ENCODE data around the gene C16orf87. TPM values are rescaled to one million over a fixed set of nuclear protein-coding genes. Genes with fewer than 3 reads are reported as not detected.

The C16orf87 gene
- total RNA-seq, 2 experiments from 2014 or later = 21.6 to 23.0 TPM

DNA sequence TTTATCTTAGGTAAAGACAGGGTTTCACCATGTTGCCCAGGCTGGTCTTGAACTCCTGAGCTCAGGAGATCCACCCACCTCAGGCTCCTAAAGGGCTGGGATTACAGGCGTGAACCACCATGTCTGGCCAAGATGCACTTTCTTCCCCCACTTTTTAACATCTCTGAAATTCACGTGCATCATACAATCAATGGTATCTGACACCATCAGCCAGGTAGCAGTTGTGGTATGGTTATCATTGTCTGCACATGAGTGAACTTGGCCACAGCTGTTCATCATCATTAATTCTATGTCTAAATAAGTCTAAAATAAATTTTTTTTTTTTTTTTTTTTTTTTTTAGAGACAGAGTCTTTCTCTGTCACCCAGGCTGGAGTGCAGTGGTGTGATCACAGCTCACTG is 48.7 kb downstream of the C16orf87 start:
- ChIA-PET POLR2A (no interaction called here), CTCF (interaction anchor here (0.7 kb wide), 2 partner anchors 188 to 1841 kb away, joined by 4 read pairs; no protein-coding TSS in a partner anchor)

DNA sequence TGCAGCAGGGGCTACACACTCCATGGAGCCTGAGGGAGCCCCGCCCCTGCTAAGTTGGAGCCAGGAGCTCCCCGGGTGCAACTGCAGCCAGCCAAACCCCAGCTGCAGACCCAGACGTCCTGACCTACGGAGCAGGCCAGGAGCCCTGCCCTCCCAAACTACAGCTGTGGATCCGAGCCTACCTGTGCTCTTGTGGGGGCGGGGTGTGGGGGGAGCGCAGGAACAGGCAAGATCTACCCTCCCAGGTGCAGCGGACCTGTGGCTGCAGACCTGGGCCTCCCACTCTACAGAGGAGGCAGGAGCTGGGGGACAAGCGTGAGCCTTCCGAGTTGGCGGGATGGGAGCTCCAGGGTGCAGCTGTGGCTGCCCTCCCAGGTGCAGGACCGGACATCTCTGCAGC is 53.2 kb downstream of the C16orf87 start:
- ChIA-PET POLR2A (no interaction called here), CTCF (no interaction called here)

DNA sequence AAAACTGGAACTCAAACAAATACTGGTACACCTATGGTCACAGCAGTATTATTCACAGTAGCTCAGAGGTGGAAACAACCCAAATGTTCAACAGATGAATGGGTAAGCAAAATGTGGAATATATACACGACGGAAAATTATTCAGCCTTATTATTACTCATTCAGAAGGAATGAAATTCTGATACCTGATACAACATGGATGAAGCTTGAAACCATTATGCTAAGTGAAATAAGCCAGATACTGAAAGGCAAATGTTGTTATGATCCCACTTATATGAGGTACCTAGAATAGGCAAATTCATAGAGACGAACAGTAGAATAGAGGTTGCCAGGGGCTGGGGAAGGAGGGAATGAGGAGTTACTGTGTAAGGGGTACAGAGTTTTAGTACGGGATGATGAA is 55.8 kb downstream of the C16orf87 start:
- ChIA-PET POLR2A (no interaction called here), CTCF (no interaction called here)

DNA sequence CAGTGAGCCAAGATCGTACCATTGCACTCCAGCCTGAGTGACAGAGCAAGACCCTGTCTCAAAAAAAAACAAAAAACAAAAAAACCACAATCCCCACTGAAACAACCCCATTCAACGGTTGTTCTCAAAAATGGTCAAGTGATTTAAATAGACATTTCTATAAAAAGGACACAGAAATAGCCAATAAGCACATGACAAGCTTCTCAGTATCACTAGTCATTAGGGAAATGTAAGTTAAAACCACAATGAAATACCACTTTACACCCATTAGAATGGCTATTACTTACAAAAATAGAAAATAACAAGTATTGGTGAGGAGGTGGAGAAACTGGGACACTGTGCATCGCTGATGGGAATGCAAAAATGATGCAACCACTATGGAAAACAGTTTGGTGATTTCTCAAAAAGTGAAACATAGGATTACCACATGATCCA is 56.2 kb downstream of the C16orf87 start:
- ChIA-PET CTCF (no interaction called here), POLR2A (no interaction called here)

DNA sequence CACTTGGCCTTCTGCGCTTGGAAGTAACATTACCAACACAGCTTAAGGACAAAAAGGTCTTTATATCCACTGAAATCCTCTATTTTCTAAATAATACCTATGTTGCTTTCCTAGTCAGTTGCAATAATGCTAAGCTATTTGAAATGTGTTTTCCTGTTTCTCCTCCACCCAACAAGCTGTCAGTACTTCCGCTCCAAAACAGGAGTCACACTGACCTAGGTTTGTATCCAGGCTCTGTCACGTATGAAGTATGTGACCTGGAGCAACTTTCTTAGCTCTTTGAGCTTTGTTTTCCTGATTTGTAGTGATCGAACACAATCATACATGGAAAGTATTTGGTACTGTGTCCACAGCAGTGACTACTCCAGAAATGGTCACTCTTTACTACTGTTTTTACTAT is 58.5 kb downstream of the C16orf87 start:
- CTCF ChIA-PET = no interaction called here
- POLR2A ChIA-PET = no interaction called here

DNA sequence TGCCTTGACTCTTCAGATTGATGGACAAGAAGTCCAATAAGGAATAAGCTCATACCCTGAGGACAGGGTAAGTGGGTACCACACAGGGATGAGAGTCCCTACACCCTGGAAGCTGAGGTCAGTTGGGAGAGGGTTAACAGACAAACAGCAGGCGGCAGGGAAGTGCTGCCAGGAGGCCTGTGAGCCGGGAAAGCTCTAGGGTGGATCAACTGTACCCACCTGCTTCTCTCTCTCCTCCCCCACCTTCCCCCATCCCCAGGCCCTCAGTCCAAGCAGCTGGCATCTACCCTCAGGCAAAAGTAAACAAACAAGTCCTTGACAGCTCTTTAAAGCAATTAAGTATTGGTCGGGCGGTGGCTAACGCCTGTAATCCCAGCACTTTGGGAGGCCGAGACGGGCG is 62.2 kb downstream of the C16orf87 start:
- CTCF ChIA-PET = no interaction called here

DNA sequence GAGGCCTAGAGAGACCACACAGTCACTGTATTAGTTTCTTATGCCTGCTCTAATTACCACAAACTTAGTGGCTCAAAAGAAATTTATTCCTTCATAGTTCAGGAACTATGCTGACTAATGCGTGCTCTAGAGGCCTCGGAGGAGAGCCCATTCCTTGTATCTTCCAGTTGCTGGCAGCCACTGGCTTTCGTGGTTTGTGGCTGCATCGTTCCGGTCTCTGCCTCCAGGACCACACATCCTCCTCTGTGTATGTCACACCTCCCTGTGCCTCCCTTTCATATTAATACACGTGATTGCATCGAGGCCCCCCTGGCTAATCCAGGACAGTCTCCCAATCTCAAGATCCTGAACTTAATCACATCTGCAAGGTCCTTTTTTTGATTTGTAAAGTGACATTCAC is 65.9 kb downstream of the C16orf87 start:
- CTCF ChIA-PET = no interaction called here
- POLR2A ChIA-PET = no interaction called here

More for the DNA sequence above, 62.2 kb downstream of the C16orf87 start:
- POLR2A ChIA-PET = no interaction called here

DNA sequence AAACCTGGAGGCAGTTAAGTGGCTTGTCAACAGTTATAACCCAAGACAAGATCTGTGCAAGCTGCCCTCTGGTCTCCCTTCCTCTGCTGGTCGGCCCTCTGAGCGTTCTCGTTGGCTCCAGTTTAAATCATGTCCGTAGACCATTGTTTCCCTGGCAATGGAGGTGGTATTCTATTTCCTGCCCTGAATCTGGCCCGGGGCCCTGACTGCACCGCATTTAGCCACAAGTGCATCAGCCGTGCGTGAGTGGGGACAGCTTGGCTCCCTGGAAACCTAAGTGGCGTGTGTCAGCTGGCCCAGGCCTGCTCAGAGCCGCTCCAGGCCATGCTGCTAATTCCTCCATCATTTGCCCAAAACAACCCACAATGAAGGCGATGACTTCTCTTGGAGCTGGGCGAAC is 67.8 kb downstream of the C16orf87 start:
- CTCF ChIA-PET = no interaction called here
- POLR2A ChIA-PET = no interaction called here

DNA sequence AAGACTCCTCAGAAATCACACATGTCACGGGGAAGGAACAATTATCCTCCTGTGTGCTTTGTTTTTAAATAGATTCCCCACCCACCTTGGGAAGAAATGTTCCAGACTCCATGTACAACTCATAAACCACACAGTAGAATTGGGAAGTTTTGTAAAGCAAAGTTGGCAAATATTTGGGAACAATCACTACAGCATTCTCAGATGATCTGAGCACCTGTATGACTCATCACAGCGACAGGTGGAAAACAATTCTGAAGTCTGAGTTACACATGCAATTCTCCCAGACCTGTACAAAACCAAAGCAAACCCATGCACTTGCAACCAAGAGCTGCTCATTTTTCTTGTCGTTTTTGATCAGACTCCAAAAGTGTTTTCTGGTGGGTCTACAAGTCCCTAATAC is 68.4 kb downstream of the C16orf87 start:
- ChIA-PET CTCF (no interaction called here), POLR2A (no interaction called here)

DNA sequence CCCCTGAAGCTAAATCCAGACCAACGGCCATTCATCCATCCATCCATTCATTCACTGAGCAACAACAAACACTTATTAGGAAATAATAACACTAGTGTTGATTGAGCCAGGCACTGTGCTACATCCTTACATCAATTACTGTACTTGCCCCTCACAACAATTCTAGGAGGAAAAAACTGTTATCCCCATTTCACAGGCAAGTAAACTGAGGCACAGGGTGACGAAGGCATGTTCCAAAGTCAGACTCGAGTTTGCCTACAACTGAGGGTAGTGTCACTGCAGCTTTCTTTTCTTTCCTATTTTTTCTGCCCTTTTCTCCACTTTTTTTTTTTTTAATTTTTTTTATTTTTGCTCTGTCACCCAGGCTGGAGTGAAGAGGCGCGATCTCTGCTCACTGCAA is 71.7 kb downstream of the C16orf87 start:
- CTCF ChIA-PET = no interaction called here
- POLR2A ChIA-PET = no interaction called here

DNA sequence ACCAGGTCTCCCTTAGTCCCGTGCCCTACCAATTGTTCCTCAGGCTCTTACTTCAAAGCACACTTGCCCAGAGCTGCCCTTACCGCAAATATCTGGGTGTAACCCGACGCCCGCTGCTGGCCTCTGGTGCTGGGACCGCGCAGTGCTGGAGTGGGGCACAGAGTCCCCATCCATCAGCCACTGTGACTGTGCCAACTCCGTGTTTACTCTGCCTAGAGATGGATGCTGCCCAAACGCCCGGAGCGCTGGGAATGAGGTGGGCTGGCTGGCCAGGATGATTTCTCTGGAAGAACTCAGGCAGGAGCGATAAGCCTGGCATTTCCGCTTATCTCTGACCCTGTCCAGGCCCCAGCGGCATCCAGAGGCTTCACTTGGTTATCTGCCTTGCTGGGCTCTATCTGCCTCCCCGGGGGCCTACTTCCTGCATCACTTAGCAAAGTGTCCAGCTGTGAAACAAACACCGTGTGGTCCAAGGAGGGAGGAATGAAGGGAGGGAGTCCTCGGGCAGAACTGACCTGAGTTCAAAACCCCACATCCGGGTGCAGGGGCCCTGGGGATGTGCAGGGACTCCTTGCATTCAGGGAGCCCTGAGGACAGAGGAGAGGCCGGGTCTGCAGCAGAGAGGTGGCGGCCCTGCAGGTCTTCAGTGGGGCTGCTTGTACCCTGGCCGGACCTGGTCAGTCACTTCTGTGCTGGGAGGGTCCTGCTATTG is 73.5 kb downstream of the C16orf87 start:
- ChIA-PET CTCF (no interaction called here), POLR2A (no interaction called here)

DNA sequence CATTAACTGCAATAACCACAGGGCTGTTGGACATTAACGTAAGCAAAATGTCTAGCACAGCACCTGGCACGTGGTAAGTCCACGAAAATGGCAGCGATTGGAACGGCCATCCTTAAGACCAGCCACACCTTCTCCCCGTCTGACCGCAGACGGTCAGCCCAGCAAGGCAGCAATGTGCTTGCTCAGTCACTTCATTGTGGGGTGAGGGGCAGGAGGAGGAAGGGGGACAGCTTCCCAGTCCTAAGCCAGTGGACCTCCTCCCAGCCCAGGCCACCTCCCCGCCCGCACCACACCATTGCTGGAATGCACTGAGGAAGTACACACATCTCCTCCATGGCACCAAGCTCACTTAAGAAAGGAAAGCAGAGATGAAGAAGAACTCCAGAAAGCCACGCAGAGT is 74.2 kb downstream of the C16orf87 start:
- ChIA-PET POLR2A (no interaction called here), CTCF (no interaction called here)

DNA sequence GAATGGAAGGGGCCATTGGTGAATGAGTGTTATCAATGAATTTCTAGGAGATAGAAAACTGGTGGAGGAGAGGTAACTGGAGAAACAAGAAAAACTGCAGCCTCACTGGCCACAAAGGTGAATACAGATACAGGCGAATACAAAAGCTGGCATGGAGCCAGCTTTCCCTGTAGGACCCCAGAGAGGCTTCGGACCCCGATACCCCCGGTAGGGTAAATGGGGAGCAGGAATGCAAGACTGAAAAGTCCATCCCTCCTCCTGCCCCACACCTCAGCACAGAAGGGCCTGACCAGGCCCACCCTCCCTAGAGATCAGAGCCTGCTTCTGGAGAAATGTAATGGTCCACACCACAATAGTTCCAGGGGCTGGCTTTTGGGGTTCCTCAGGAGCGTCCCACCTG is 78.0 kb downstream of the C16orf87 start:
- ChIA-PET POLR2A (no interaction called here), CTCF (no interaction called here)

DNA sequence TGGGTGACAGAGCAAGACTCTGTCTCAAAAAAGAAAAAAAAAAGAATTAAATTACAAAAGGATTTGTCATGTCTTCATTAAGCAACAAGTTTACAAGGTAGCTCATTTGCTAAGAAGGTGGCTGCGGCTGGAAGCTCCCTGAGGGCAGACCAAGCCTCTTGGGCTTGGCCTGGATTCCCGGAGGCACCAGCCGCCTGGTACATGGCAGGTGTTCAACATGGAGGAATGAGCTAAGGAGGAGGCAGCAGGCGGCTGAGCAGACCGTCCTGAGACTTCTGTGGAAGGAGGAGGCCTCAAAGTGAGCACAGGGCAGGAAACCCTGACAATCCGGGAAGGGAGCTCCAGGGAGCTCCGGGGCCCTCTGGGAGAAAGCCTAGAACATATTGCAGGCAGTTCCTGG is 79.6 kb downstream of the C16orf87 start:
- POLR2A ChIA-PET = no interaction called here
- CTCF ChIA-PET = no interaction called here

DNA sequence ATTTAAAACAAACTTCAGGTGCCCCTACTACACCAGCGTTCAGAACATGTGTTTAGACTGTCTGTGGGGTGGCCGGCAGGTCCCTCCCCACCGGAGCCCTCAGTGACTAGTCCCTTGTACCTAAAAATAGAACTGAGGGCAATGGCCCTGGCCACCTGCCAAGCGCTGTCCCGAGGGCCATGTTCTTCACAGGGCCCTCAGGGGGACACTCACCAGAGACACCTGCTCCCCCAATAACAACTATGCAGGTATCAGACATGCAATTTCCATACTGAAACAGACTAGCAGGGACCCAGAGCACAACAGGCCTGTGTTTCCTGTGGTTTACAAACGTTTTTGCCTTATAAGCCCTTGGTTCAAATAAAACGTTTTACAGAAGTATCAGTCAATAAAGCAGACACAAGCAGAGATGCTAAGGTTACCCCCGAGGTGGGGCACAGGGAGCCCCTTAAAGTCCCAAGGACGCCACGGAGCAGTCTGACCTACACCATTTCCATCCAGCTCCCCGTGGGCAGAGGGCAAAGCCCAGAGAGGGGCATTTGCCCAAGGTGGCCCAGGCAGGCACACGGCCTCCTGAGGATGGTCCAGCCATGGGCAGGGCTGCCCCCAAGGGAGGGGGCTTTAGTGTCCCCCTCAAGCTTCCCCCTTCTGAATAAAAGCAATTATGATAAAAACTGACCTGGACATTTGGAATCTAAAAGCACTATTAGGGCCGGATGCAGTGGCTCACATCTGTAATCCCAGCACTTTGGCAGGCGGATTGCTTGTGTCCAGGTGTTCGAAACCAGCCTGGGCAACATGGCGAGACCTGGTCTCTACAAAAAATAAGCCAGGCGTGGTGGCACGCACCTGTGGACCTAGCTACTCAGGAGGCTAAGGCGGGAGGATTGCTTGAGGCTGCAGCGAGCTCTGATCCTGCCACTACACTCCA is 81.9 kb downstream of the C16orf87 start:
- ChIA-PET POLR2A (no interaction called here), CTCF (no interaction called here)

DNA sequence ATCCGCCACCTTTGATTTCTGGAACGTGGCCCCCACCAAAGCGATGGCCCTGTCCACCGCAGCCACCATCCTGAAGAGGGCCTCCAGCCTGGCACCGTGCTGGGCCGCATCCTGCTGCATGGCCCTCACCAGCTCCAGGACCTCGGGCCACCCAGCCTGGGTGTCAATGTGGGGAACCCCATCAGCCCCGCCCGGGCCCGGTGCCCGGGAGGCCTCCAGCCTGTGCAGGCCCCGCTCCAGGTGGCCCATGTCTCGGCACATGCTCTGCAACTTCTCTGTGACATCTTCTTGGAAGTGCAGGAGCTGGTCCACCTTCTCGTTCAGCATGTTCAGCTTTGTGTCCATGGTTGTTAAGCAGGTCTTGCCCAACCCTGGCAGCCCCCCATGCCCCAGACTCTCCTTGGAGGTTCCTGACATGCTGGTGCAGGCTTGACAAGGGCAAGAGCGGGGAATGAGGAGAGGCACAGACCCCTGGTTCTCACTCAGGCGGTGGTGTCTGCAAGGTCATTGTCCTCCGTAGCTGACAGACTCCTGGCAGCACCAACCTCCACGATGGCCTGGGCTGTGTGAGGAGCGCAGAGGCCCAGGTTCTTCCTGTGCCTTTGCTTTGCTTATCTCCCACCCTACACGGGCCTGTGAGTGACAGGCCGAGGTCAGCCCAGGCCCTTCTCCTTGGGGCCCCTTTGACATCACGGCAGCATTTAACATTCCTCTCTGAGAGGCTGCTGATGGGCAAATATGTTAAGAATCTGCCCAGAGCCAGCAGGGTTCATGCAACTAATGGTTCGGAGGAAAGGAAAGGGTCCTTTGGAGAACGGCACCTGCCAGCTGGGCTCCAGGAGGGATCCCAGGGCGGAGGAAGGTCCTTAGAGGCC is 83.0 kb downstream of the C16orf87 start, which contains the start of gene MYLK3:
Gene MYLK3 (minus strand): TSS at position 568 of the 875 bp plus-strand sequence. CDS start 151 bp downstream, at position 417.
- POLR2A ChIA-PET = no interaction called here
- CTCF ChIA-PET = no interaction called here

DNA sequence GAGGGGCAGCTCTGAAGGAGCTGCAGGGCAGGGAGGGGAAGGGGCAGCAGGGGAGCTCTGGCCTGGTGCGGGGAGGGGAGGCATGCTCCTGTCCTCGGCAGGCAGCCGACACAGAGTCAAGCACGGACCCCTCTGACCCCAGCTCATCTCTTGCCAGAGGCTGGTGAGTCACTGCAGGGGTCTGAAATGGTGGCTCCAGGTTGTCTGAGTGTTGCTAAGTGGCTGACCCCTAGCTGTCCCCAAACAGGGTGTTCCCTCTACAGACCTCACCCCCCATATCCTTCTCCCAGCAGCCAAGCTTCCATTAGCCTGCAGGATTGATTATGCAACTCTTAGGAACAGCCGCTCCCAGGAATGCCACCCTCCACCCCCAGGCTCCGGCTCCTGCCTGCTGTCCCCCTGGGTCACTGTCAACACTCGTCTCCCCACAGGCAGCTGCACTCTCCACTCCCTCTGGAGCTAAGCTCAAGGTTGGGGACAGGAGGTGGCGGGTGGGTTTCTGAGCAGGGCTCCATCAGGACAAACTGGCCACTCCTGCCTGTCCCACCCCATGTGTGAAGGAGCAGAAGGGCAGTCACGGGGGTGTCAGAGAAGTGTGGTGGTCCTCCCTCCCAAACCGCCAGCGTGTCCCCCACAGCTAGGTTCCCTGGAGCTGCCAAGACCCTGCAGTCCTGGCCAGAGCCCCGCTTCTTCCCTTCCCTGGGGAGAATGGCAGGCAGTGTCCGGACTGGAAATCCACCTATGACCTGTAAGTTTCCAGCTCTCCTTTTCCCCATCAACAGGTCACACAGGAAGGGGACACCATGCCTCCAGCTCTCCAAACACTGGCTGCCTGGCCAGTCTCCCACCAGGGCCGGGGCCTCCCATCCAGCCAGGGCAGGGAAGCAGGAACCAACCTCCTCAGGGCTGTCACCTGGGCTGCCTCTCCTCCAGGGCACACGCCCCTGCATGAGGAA is 83.9 kb downstream of the C16orf87 start:
- POLR2A ChIA-PET = no interaction called here
- CTCF ChIA-PET = no interaction called here

All from activated CD8-positive, alpha-beta memory T cell treated with anti-CD3 and anti-CD28 coated beads for 36 hours (primary cell).